GM04503 (cell line): Measurements from ENCODE around the gene PUDP.
"Not testable (repeated sequence)": the region's sequence is repeated elsewhere in the genome, so short reads cannot be mapped to it uniquely, and the experiment has no call there.

Experiments
- DNase-seq: peaks from one replicate; pipeline ENCODE4 v3.0.0-alpha.2; 2012; ENCODE audit warnings: low read depth

Gene PUDP

GRCh38 chrX:7147978-7148854 lies at the start of gene PUDP:
PUDP (minus strand) TSS chrX:7148153; CDS start chrX:7148113, 40 bp downstream.
- no peak for DNase-seq

- no peak for DNase-seq
These were observed 46.7 kb upstream of the PUDP start for GRCh38 chrX:7194606-7195005.

GRCh38 chrX:7192871-7193270 lies 44.9 kb upstream of the PUDP start:
- no peak for DNase-seq

GRCh38 chrX:7191681-7192110 lies 43.7 kb upstream of the PUDP start:
- no peak for DNase-seq

DNA sequence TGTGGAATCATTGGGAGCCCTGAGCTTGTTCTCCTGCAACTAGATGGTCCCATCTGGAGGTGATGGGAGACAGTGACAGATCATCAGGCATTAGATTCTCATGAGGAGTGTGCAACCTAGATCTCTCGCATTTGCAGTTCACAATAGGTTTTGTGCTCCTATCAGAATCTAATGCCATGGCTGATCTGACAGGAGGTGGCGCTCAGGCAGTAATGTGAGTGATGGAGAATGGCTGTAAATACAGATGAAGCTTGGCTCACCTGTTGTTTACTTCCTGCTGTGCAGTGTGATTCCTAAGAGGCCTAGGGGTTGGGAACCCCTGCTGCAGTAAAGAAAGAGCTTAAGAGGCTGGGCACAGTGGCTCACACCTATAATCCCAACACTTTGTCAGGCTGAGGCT lies 42.2 kb upstream of the PUDP start:
- DNase-seq: no peak

DNA sequence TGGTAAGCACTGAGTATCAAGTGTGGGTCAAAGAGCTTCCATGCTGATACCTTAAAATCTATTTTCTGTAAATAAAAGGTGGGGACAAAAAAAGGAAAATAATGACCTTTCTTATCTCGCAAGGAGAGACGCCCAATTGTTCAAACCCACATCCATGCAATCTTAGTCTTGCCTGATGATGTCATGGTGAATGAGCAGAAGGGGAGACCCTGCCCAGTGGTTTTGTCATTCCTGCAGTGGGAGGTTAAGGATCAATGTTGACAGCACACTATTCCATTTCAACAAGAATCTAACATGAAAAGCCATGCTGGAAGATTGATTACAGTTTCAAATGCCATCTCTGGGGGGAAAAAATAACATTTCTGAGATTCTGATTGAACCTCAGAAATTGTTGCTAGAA lies 40.7 kb upstream of the PUDP start:
- DNase-seq: no peak

DNA sequence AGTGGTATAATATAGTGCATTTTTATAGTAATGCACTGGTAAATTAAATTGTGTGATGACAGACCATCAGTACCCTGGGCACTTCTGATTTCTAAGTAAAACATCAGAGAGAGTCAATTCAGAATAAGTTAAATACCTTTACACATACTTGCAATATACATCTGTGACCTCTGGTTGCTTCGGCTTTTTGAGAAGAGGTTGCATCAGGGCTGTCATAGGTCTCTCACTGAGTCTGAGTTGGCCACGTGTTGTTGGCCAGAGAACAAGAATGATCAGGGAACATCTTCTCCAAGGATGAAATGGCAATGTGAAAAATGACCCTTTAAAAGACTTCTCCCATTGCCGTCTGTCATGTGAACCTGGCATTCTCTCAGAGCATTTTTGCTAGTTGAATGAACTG lies 36.9 kb upstream of the PUDP start:
- DNase-seq: no peak

- DNase-seq: no peak
These were observed 31.5 kb upstream of the PUDP start for GRCh38 chrX:7179446-7179845.

DNA sequence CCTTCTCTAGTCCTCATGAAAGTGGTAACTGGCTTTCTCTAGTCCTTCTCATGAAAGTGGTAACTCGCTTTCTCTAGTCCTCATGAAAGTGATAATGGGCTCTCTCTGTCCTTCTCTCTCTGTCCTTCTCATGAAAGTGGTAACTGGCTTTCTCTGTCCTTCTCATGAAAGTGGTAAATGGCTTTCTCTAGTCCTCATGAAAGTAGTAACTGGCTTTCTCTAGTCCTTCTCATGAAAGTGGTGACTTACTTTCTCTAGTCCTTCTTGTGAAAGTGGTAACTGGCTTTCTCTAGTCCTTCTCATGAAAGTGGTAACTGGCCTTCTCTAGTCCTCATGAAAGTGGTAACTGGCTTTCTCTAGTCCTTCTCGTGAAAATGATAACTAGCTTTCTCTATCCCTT lies 30.9 kb upstream of the PUDP start:
- not testable (repeated sequence) for DNase-seq

DNA sequence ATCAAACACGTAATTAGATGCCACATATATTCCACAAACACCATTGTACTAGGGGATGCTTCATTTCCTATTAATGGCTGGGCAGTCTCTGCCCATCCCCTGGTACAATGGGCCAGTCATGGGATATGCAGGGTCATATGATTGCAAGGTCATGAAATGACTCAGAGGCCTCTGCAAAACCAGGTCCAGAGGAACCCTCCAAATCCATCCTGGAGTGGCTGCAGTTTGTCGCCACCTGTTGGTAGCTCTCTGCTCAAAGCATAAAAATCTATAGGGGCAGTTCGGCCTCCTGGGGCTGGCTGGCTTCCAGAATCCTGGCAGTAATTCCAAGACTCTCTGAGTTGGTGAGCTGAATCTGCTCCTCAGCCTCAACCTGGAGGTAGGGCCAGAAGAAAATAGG lies 22.9 kb upstream of the PUDP start:
- no peak for DNase-seq

DNA sequence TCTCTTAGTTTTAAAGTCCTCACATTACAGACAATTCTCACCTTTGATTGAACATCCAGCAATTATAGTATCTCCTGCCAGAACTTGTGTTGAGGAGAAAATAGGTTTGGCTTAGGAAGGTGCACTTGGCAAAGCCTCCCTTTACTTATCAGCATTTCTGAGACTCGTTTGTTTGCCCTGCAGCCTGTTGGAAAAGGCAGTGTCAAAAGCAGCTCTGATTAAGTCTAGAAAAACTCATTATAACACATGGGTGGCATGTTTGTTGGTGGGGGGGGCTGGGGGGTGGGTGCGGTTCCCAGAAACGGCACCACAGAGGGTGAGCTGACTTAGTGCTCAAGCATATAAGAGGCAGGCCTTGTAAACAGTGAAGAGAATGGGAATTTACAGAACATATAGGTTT lies 21.7 kb upstream of the PUDP start:
- DNase-seq: no peak

DNA sequence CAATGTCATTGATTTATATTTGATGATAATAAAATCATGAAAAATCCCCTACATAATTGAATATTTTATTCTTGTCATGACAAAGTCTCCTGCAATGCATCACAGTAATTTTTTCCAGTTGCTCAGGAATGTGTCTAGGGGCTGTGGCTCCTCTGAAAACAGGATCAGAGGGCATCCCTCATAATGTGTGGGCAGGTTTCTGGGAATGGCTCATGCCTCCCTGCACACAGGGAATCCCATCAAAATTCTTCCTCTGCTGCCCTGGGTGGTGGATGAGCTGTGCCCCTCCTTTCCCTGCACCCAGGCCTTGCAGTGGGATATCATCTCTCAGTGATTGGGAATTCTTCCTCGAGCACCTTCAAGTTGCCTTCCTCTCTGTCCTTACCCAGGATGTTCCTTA lies 20.4 kb upstream of the PUDP start:
- no peak for DNase-seq

DNA sequence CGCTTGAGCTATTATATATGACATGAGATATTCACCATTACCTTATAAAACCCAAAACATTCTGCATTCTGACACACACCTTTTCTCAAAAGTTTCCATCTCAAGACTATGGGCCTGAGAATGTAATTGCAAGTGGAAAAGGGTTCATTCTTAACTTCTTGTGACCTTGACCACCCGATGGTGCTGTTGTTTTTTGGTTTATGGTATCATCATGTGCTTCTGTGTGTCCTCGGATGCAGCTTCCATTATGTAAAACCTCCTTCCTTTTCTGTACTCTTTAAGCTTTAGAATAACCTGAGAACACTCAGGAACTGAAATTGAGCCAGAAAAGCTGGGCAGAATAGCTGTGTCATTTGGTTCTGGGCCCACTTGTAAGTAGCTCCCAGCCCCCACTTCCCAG lies 16.2 kb upstream of the PUDP start:
- no peak for DNase-seq

DNA sequence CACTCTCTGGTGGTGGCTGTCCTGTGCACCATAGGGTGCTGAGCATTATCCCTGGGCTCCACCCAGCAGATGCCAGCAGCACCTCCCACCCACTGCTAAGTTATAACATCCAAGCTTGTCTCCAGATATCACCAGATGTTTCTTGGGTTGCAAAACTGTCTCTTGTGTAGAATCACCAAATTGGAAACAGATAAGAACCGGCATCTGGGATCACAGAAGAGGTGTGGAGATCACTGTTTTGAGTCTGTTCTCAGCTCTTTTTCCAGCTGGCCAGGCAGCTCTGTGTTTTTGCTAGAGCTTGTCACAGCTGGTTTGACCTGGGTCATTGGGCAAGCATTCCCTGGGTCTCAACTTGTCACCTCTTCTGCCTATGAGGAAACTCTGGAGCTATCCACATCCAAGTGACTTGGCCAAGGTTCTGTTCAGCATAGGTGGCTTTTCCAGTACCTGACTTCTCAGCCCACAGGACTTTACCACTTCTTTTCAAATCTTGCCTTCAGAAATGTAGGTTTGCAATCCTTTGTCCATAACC lies 15.3 kb upstream of the PUDP start:
- DNase-seq: no peak

GRCh38 chrX:7159149-7159861 lies 11.4 kb upstream of the PUDP start:
- DNase-seq: no peak

DNA sequence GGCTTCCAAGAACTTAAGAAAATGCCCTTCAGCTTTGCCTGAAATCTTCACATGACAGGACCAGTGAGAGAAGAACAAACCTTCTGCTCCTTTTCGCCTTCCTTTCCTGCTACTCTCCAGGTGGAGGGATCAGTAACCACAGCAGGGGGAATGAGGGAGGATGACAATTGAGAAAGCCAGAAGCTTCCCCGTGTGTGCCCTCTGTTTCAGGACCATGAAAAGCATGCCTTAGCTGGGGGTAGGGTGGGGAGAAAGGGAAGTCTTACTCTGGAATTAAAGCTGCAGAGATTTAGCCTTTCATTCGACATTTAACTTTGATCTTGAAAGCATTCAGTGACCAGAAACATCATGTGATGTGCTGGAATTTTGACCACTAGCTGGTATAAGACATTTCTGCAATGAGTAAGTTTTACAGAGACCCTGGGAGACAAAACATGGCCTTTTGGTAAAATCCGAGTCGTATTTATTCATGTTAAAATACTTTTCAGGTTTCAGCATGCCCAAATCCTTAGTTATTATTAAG lies 10.6 kb upstream of the PUDP start:
- DNase-seq: no peak

DNA sequence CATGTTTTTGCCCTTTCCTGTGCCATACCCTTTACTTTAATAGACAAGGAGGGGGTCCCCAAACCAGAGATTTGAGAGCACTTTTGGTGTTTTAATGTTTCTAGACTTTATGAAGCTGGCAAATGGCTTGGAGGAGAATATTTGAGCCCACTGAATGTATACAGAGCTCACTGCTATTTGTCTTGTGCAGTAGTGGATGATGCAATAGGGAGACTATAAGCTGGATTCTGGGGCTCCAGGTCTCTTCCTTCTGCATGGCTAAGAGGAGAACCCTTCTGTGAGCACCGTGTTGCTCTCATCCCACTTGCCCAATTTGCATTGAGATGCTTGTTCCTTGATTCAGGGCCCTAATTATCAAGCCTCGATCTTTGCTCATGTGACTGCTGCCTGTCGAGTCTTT lies 8.9 kb upstream of the PUDP start:
- DNase-seq: no peak

GRCh38 chrX:7155163-7155562 lies 7.2 kb upstream of the PUDP start:
- no peak for DNase-seq

DNA sequence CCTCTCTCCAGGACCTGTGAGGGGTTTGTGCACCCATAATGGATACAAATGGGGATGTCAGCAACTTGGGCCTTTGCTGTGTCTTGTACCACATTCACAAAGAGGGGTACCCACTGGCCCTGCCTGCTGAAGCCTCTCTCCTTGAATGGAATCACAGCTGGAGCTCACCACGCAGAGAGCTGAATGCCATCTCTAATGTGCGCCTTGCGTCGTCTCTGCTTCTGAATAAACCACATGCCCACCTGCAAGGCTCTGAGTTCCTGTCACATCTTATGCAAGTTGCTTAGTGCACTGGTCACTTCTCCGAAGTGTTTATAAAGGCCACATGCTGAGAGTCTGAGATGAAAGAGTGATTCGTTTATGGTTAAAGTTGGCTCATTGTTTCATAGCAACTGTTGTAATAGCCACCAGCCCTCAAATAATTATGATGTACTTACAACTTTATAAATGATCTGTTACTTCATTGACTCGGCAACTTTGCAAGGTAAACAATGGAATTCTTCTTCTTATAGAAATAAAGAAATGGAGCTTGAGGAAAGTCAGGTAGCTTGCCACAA lies 6.2 kb upstream of the PUDP start:
- no peak for DNase-seq

DNA sequence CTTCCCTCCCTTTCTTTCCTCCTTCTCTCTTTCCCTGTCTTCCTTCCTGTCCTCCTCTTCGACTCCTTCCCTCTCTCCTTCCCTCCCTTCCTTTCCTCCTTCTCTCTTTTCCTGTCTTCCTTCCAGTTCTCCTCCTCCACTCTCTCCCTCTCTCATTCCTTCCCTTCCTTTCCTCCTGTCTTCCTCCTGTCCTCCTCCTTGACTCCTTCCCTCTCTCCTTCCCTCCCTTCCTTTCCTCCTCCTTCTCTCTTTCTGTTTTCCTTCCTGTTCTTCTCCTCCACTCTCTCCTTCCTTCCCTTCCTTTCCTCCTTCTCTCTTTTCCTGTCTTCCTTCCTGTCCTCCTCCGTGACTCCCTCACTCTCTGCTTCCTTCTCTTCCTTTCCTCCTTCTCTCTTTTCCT lies 5.3 kb upstream of the PUDP start:
- DNase-seq: no peak

DNA sequence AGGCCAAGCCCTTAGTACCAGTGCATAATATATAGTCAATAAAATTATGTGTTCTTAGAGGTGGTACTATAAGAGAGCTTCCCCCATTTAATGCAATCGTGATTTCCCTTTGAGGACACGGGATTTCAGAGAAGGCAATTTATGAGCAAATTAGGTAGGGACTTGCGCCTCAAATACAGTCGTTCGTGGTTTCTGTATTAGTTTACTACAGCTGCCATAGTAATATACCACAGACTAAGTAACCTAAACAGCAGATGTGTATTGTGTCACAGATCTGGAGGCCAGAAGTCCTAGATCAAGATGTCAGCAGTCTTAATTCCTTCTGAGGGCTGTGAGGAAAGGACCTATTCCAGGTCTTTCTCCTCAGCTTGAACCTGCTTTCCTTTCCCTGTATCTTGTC lies 1.5 kb upstream of the PUDP start:
- no peak for DNase-seq

- DNase-seq: no peak
These were observed 458 bp downstream of the PUDP start, which contains the start of gene STS for GRCh38 chrX:7147413-7147977. STS (plus strand) TSS chrX:7147712; CDS start chrX:7253200, 105,488 bp downstream.
